ENCODE results near the gene CHL1.

CHL1 gene

DNA sequence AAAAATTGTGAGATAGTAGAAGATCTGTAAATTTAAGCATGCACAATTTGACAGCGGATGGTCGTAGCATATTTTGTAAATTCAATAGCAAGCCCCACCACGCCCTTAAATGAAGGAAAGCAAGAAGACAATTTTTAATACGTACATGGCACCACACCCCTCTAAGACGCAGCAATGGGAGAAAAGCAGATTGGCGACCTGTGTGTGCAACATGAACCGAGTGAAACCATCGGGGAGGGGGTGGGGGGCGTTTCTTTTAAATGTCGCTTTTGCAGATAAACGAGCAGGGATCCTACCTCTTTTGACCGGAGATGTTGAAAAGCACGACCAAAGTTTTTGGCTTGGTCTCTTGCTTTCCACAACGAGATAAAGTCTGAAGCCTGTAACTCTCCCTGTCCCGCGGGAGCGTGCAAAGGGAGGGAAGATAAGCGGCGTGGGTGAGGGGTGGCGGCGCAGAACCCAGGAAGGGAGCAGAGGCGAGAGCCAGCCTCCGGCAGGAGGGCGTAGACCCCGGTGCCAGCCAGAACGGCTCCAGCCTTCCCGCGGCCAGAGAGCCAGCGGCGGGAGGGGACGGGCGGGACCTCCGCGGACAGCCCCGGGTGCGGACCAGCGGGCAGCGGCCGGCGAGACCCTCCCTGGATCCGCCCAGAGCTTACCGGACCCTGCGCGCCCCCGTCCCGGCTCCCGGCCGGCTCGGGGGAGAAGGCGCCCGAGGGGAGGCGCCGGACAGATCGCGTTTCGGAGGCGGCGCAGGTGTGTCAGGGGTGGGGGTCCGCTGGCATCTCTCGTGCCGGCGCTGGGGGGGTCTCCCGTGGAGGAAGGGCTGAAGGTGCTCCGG is at the start of gene CHL1:
CHL1 (plus strand) TSS at position 453 of the 838 bp plus-strand sequence. CDS start 123,014 bp downstream, outside the sequence.
- H3K4me1 Mint-ChIP-seq, result peaks cover 5% of the 10 kb centered on the region
- peaks cover 46% of the 10 kb centered on the region for H3K27me3 Mint-ChIP-seq
- H3K27ac Mint-ChIP-seq, result no peak within 1 kb of the TSS
- H3K9me3 Mint-ChIP-seq, result peaks cover 0 to 4% of the 10 kb centered on the region in 2 donors
- DNase-seq (no peak), ATAC-seq (peak; percentile 46)
- H3K4me3 Mint-ChIP-seq, result peak within 1 kb of the TSS in 1 of 2 donors; percentile 50

GRCh38 chr3:151614-152189 is 44.9 kb upstream of the CHL1 start:
- H3K4me3 Mint-ChIP-seq, result no peak overlapping the region

DNA sequence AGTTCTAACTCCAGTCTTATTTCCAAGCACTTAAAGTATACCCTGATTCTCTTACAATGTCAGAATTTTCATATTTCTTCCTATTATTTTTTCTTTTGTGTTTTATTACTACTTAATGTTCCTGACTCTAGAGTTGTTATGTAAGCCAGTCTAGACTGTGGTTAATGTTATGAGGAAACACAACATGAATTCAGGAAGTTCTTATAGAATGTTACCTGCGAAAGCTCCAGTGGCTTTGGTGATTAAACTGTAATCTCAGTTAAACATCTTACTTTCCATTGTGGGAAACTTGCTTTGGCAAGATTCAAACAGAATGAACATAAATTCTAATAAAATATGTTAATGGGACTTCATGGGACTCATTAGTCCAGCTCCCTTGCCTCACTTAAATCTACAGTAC is 36.6 kb upstream of the CHL1 start:
- no peaks in the 10 kb centered on the region for H3K4me1 Mint-ChIP-seq
- ATAC-seq (no peak), DNase-seq (no peak)
- no peak overlapping the region for H3K4me3 Mint-ChIP-seq
- H3K27me3 Mint-ChIP-seq, result peaks cover 5% of the 10 kb centered on the region
- H3K9me3 Mint-ChIP-seq, result peaks cover 5 to 7% of the 10 kb centered on the region in 2 donors
- no peak overlapping the region for H3K27ac Mint-ChIP-seq

More at GRCh38 chr3:151614-152189, 44.9 kb upstream of the CHL1 start:
- Mint-ChIP-seq H3K27ac (no peak overlapping the region), H3K27me3 (peaks cover 14% of the 10 kb centered on the region), H3K4me1 (no peaks in the 10 kb centered on the region), H3K9me3 (no peaks in the 10 kb centered on the region)
- ATAC-seq, result no peak
- DNase-seq, result no peak

DNA sequence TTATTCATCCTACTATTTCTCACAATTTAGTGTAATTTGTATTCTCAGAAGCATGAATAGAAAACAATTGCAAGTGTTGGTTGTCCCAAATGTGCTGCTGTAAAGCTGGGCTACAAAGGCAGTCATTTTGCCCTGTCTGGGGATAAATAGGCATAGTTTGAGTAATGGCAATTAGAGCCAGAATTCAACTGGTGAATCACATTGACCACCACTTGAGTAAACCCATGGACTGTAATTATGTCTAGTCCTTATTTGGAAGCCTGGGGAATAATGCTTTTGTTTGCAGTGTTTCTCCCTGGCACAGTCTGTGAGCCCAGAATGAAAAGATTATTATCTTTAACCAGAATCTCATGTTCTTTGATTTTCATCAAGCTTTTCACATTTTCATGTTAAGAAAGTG is 30.5 kb upstream of the CHL1 start:
- Mint-ChIP-seq H3K27me3 (peaks cover 5% of the 10 kb centered on the region), H3K27ac (no peak overlapping the region), H3K4me3 (no peak overlapping the region), H3K4me1 (no peaks in the 10 kb centered on the region), H3K9me3 (peaks cover 5 to 7% of the 10 kb centered on the region in 2 donors)
- no peak for DNase-seq
- no peak for ATAC-seq

DNA sequence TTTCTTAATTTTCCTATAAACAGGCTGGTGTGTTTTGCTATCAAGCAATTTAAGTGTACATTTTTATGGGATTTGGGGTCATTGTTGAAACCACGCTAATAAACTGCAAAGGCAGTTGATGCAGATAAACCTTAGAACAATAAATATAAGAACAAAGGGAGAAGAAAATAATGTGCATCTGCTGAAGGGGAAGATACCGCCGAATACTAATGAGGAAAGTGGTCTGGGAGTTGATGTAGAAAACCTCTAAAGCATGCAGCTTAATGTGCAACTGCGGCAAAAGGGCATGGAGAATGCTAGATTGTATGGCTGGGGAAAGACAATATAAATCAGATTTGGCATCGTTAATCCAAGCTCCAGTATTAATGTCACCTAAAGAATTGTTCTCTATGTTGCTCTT is 29.8 kb upstream of the CHL1 start:
- Mint-ChIP-seq H3K4me3 (no peak overlapping the region), H3K27me3 (peaks cover 5% of the 10 kb centered on the region), H3K9me3 (peaks cover 5 to 7% of the 10 kb centered on the region in 2 donors), H3K27ac (no peak overlapping the region), H3K4me1 (no peaks in the 10 kb centered on the region)
- no peak for ATAC-seq
- no peak for DNase-seq

DNA sequence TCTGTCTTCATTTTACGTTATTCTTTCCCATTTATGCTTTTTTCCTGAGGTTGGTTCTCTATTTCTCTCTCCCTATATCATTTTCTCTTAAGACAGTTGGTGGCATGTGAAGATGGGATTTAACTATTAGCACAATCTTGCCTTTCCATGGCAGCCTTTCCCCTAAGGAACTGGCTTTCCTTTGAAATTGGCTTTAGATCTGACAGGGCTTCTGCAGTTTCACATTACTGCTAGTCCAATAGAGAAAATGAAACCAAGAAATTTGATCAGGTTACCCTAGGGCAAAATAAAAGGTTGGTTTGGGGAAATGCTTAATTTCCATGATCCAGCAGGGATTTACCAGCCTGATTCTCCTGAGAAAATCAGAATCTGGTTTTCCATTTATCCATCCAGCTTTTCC is 22.7 kb upstream of the CHL1 start:
- no peaks in the 10 kb centered on the region for H3K9me3 Mint-ChIP-seq
- DNase-seq, result no peak
- no peak for ATAC-seq
- H3K27ac Mint-ChIP-seq, result no peak overlapping the region
- no peaks in the 10 kb centered on the region for H3K27me3 Mint-ChIP-seq
- H3K4me3 Mint-ChIP-seq, result no peak overlapping the region
- H3K4me1 Mint-ChIP-seq, result no peaks in the 10 kb centered on the region

DNA sequence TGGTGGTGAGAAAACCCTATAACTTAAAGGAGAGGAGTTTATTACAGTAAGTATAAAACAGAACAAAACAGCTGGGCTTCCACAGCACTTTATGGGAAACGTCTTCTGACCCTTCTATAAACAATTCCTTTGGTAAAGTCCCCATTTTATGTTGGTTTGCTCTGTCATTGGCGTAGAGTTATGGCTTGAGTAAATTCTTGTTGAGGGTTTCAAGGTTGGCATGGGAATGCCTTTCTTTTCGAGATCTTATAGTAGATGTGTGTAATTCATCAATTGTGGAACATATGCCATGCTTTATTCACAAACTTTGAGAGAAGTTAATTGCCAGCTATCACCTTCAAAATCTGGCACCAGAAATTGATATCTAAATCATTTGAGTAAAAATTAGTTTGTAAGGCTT is 11.6 kb upstream of the CHL1 start:
- no peak overlapping the region for H3K4me3 Mint-ChIP-seq
- peaks cover 0 to 7% of the 10 kb centered on the region in 2 donors for H3K9me3 Mint-ChIP-seq

DNA sequence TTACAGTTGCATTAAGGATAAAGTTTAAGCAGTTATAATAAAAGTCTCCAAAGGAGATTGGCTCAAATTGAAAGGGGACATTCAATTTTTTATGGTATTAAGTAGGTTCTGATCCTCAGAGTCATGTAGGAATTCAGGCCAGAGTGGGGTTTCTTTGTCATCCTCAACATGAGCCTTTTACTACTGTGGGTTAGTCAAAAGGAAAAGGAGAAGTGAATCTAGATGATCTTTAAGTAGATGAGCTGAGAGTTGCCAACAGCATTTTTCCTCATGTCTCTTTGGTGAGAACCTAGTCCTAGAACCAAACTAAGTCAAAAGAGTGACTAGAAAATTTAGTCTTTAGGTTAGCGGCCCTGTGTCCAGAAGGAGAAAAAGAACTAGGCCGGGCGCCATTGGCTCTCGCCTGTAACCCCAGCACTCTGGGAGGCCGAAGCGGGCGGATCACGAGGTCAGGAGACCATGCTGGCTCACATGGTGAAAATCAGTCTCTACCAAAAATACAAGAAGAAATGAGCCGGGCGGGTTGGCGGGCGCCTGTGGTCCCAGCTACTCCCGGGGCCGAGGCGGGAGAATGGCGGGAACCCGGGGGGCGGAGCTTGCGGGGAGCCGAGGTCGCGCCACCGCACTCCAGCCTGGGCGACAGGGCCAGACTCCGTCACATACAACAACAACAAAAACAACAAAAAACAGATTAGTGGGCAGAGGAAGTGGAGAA is 4.2 kb upstream of the CHL1 start:
- peaks cover 5% of the 10 kb centered on the region for H3K4me1 Mint-ChIP-seq
- H3K27ac Mint-ChIP-seq, result no peak overlapping the region
- DNase-seq (no peak), ATAC-seq (no peak)
- peaks cover 38% of the 10 kb centered on the region for H3K27me3 Mint-ChIP-seq
- H3K9me3 Mint-ChIP-seq, result peaks cover 4 to 7% of the 10 kb centered on the region in 2 donors
- H3K4me3 Mint-ChIP-seq, result no peak overlapping the region

More for the DNA sequence above, 11.6 kb upstream of the CHL1 start:
- Mint-ChIP-seq H3K4me1 (no peaks in the 10 kb centered on the region), H3K27ac (no peak overlapping the region), H3K27me3 (no peaks in the 10 kb centered on the region)
- ATAC-seq, result no peak
- DNase-seq, result no peak

DNA sequence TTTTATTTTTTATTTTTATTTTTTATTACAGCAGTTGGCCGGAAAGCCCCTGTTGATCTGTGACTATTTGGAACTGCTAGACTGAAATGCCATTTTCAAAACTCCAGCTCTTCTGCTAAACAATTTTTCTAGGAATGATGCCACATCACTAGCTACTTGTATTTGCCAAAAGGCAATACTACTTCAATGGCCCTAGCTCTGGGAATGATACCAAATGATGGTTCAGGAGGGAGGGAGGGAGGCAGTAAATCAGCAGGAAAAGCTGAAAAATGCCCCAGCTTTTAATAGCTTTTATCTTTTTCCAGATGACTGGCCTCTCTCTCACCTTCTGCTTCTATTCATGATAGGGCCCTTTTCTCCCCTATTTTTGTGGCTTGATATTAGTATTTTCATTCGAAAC is 2.6 kb upstream of the CHL1 start:
- Mint-ChIP-seq H3K27me3 (peaks cover 46% of the 10 kb centered on the region), H3K4me3 (no peak overlapping the region), H3K9me3 (peaks cover 0 to 4% of the 10 kb centered on the region in 2 donors), H3K4me1 (peaks cover 5% of the 10 kb centered on the region), H3K27ac (no peak overlapping the region)
- DNase-seq, result no peak
- ATAC-seq, result no peak

- peaks cover 46% of the 10 kb centered on the region for H3K27me3 Mint-ChIP-seq
- no peak overlapping the region for H3K4me3 Mint-ChIP-seq
- no peak for DNase-seq
- ATAC-seq, result no peak
- peaks cover 5% of the 10 kb centered on the region for H3K4me1 Mint-ChIP-seq
- H3K27ac Mint-ChIP-seq, result no peak overlapping the region
- peaks cover 0 to 4% of the 10 kb centered on the region in 2 donors for H3K9me3 Mint-ChIP-seq
Observed at GRCh38 chr3:194421-194820, 2.1 kb upstream of the CHL1 start.

DNA sequence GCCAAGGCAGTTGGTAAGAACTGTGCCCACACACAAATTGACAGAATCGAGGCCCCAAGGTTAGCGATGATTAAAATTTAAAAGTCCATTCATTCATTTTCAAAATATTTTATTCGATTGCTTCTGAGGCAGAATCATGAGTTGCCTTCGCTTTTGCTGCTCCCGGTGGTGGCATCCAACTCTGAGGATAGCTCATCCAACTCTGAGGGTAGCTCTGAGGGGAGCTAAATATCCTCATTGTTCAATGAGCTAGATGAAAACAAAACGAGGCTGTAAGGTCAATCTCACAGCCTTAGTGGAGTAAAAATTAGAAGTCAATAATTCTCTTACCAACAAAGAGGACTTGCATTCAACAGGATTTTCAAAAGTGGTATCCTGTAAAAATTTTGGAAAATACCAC is 897 bp upstream of the CHL1 start:
- H3K27me3 Mint-ChIP-seq, result peaks cover 46% of the 10 kb centered on the region
- no peak for ATAC-seq
- H3K27ac Mint-ChIP-seq, result no peak overlapping the region
- DNase-seq, result no peak
- peaks cover 0 to 4% of the 10 kb centered on the region in 2 donors for H3K9me3 Mint-ChIP-seq
- H3K4me3 Mint-ChIP-seq, result no peak overlapping the region
- peaks cover 5% of the 10 kb centered on the region for H3K4me1 Mint-ChIP-seq

DNA sequence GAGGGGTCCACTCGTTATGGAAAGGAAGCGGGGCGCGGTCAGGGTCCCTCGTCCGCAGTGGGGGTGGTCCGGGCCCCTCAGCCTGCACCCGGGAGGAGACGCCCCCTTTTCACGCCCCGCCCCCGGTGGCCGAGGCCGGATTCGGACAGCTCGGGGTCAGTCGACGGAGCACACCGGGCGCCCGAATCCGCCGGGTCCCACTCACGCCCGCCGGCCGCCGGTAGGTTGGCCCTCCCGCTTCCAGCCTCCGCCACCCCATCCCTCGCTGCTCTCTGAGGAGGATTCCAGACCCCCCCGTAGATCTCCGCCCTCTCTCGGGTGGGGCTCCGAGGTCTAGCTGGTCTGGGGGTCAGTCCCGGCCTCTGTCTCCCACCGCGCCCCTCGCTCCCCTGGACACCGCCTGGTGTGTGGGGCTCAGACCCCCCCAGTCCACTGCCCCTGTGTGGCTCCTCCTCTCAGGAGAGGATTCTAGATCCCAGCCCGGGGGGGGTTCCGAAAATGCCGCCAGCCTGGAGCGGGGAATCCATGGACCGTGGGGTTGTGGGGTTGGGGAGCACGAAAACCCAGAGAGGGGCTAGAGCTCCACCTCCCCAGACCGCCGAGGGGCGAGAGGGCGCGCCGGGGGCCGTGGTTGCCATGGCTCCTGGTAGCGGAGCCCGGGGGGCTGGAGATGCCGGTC is 725 bp downstream of the CHL1 start:
- DNase-seq (no peak), ATAC-seq (peak; percentile 62)
- no peak overlapping the region for H3K27ac Mint-ChIP-seq
- peaks cover 0 to 4% of the 10 kb centered on the region in 2 donors for H3K9me3 Mint-ChIP-seq
- no peak overlapping the region for H3K4me3 Mint-ChIP-seq
- H3K4me1 Mint-ChIP-seq, result peaks cover 5% of the 10 kb centered on the region
- peaks cover 39% of the 10 kb centered on the region for H3K27me3 Mint-ChIP-seq

- Mint-ChIP-seq H3K27me3 (peaks cover 35% of the 10 kb centered on the region), H3K4me3 (peak overlapping the region; percentile 33 to 62), H3K9me3 (peaks cover 0 to 4% of the 10 kb centered on the region in 2 donors), H3K4me1 (peaks cover 5% of the 10 kb centered on the region), H3K27ac (no peak overlapping the region)
- ATAC-seq (peak; percentile 31), DNase-seq (no peak)
Observed at GRCh38 chr3:197828-198491, 1.4 kb downstream of the CHL1 start.

DNA sequence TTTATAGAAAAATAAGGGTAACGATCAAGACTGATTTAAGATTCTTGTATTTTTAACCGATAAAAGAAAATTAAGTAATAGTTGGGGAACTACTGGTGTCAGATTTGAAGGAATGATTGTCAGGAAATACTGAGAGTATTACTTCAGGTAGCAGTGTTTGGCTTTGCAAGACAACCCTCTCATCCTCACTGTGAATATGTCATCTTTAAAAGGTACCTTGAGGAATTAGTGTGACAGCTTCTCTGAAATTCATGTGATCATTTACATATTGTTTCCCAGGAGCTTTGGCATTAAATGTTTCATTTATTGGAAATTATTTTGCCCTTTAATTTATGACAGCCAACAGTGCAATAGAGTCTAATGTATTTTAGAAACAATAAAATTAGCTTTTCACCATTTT is 3.3 kb downstream of the CHL1 start:
- H3K27ac Mint-ChIP-seq, result no peak overlapping the region

GRCh38 chr3:200758-201325 is 4.3 kb downstream of the CHL1 start:
- ATAC-seq, result no peak
- no peak for DNase-seq
- H3K27me3 Mint-ChIP-seq, result peaks cover 24% of the 10 kb centered on the region
- H3K4me1 Mint-ChIP-seq, result peaks cover 5% of the 10 kb centered on the region
- H3K4me3 Mint-ChIP-seq, result no peak overlapping the region
- no peak overlapping the region for H3K27ac Mint-ChIP-seq
- H3K9me3 Mint-ChIP-seq, result peaks cover 0 to 14% of the 10 kb centered on the region in 2 donors

More for the DNA sequence above, 3.3 kb downstream of the CHL1 start:
- Mint-ChIP-seq H3K27me3 (peaks cover 33% of the 10 kb centered on the region), H3K9me3 (peaks cover 2 to 14% of the 10 kb centered on the region in 2 donors), H3K4me3 (no peak overlapping the region), H3K4me1 (peaks cover 5% of the 10 kb centered on the region)
- no peak for DNase-seq
- no peak for ATAC-seq
